Breast epithelium (tissue), 4 donors: ENCODE results near the gene ZSWIM8. TPM values are rescaled to one million over a fixed set of nuclear protein-coding genes. Genes with fewer than 3 reads are reported as not detected.

Experiments
- DNase-seq, 2 donors: peaks; one replicate each; pipeline ENCODE4 v3.0.0-alpha.2; 2019; ENCODE audit warnings: low spot score in 2 of 2
- H3K27ac ChIP-seq, 2 donors: fragments of 200-600 bp; sonication (generic) in 1 of 2; one replicate each; pipeline ENCODE4 v1.5.1; 2016 to 2019; ENCODE audit warnings: mild to moderate bottlenecking in 1 of 2
- H3K27me3 ChIP-seq, 2 donors: fragments of 200-600 bp; sonication (generic) in 1 of 2; one replicate each; pipeline versions ENCODE4 v1.5.1 to v1.6.0; 2017 to 2019; ENCODE audit warnings: control low read depth in 1 of 2, mild to moderate bottlenecking in 1 of 2
- H3K36me3 ChIP-seq: fragments of 200-600 bp; one replicate; pipeline ENCODE4 v1.5.1; 2019
- H3K4me1 ChIP-seq, 2 donors: fragments of 200-600 bp; sonication (generic); one replicate each; pipeline ENCODE4 v1.5.1; 2016 to 2019; ENCODE audit warnings: control low read depth in 1 of 2
- H3K4me3 ChIP-seq, 3 donors: fragments of 200-600 bp; sonication (generic); 1 replicate in 2 of 3; 2 replicates in 1 of 3; pipeline ENCODE4 v1.5.1; 2016 to 2019; ENCODE audit warnings: mild to moderate bottlenecking in 3 of 3, moderate library complexity in 2 of 3
- H3K9me3 ChIP-seq, 2 donors: fragments of 200-600 bp; sonication (generic) in 1 of 2; one replicate each; pipeline ENCODE4 v1.5.1; 2016 to 2019; ENCODE audit warnings: control low read depth in 1 of 2
- CTCF ChIP-seq, 3 donors: fragments of 450-650 bp; IDR thresholded peaks; one replicate each; pipeline ENCODE4 v1.5.1; 2016 to 2017; ENCODE audit warnings: antibody characterized with exemption in 3 of 3, mild to moderate bottlenecking in 3 of 3, moderate library complexity in 3 of 3
- POLR2A ChIP-seq: fragments of 450-650 bp; IDR thresholded peaks from one replicate; pipeline ENCODE4 v1.6.1; 2016; ENCODE audit warnings: antibody characterized with exemption, mild to moderate bottlenecking, moderate library complexity
- POLR2AphosphoS5 ChIP-seq, 3 donors: sonication (generic); formaldehyde crosslinking; IDR thresholded peaks; one replicate each; pipeline ENCODE4 v1.6.1; 2017; ENCODE audit warnings: antibody characterized with exemption in 3 of 3
- intact Hi-C: fragments of 100-400 bp; cut with DNase I; formaldehyde crosslinking; loops from one replicate; pipeline ENCODE4 v1.15.1; 2023; ENCODE audit warnings: low total_unique reads
- total RNA-seq, 3 donors: library from RNA; depleted of rRNA; stranded (reverse); fragments of >200 nt; gene quantifications; one replicate each; pipeline ENCODE4 v1.1.0, GENCODE V29; 2016

ZSWIM8 gene
- total RNA-seq, 3 donors from 2014 or later = 79.2 to 87.8 (median 84.2) TPM

- Histone ChIP-seq H3K9me3 (no peaks in the 10 kb centered on the region), H3K27me3 (no peaks in the 10 kb centered on the region), H3K4me1 (peaks cover 0 to 12% of the 10 kb centered on the region in 2 donors), H3K27ac (peak overlapping the region; percentile 82 to 84), H3K36me3 (no peaks in the 10 kb centered on the region), H3K4me3 (no peak overlapping the region)
- intact Hi-C loops = no loop called here
- no peak for DNase-seq
- TF ChIP-seq CTCF (IDR thresholded peaks at IDR 0.05) (no peak), POLR2A (no peak), POLR2AphosphoS5 (IDR thresholded peaks at IDR 0.05) (no peak)
These were observed 29.7 kb downstream of the ZSWIM8 start for GRCh38 chr10:73814896-73815718.

GRCh38 chr10:73815719-73816030 lies 30.3 kb downstream of the ZSWIM8 start:
- no peak for DNase-seq
- Histone ChIP-seq H3K4me3 (no peak overlapping the region), H3K4me1 (peaks cover 0 to 12% of the 10 kb centered on the region in 2 donors), H3K36me3 (no peaks in the 10 kb centered on the region), H3K27ac (peak overlapping the region; percentile 82 to 84), H3K9me3 (no peaks in the 10 kb centered on the region), H3K27me3 (no peaks in the 10 kb centered on the region)
- TF ChIP-seq CTCF (IDR thresholded peaks at IDR 0.05) (no peak), POLR2AphosphoS5 (IDR thresholded peaks at IDR 0.05) (no peak), POLR2A (no peak)
- intact Hi-C loops = no loop called here

- TF ChIP-seq POLR2AphosphoS5 (IDR thresholded peaks at IDR 0.05) = no peak
- TF ChIP-seq POLR2A = no peak
- TF ChIP-seq CTCF (IDR thresholded peaks at IDR 0.05) = no peak
- Histone ChIP-seq H3K4me1 (peaks cover 0 to 12% of the 10 kb centered on the region in 2 donors), H3K27me3 (no peaks in the 10 kb centered on the region), H3K36me3 (no peaks in the 10 kb centered on the region), H3K9me3 (no peaks in the 10 kb centered on the region), H3K27ac (peak overlapping the region; percentile 73 to 82), H3K4me3 (no peak overlapping the region)
- no peak for DNase-seq
- intact Hi-C loops = no loop called here
These were observed 31.7 kb downstream of the ZSWIM8 start for GRCh38 chr10:73816917-73817729.

GRCh38 chr10:73817826-73818225 lies 32.4 kb downstream of the ZSWIM8 start:
- intact Hi-C loops = no loop called here
- TF ChIP-seq POLR2AphosphoS5 (IDR thresholded peaks at IDR 0.05) (no peak), CTCF (IDR thresholded peaks at IDR 0.05) (no peak), POLR2A (no peak)
- Histone ChIP-seq H3K27me3 (no peaks in the 10 kb centered on the region), H3K36me3 (no peaks in the 10 kb centered on the region), H3K9me3 (no peaks in the 10 kb centered on the region), H3K27ac (peak overlapping the region; percentile 82 to 86), H3K4me3 (no peak overlapping the region), H3K4me1 (peaks cover 0 to 12% of the 10 kb centered on the region in 2 donors)
- DNase-seq = no peak

GRCh38 chr10:73818402-73818801 lies 33.0 kb downstream of the ZSWIM8 start:
- H3K36me3 ChIP-seq = no peaks in the 10 kb centered on the region
- intact Hi-C loops = no loop called here
- no peaks in the 10 kb centered on the region for H3K27me3 ChIP-seq
- TF ChIP-seq POLR2A (no peak), CTCF (IDR thresholded peaks at IDR 0.05) (no peak)
- no peak for DNase-seq
- no peak overlapping the region for H3K4me3 ChIP-seq
- no peaks in the 10 kb centered on the region for H3K9me3 ChIP-seq
- peaks cover 0 to 12% of the 10 kb centered on the region in 2 donors for H3K4me1 ChIP-seq
- peak overlapping the region; percentile 82 to 86 for H3K27ac ChIP-seq
